Breast epithelium (tissue), 4 donors: ENCODE results near the gene ENO4. TPM values are rescaled to one million over a fixed set of nuclear protein-coding genes. Genes with fewer than 3 reads are reported as not detected.

ENCODE experiments used
- DNase-seq, 2 donors: peaks; one replicate each; pipeline ENCODE4 v3.0.0-alpha.2; 2019; ENCODE audit warnings: low spot score in 2 of 2
- H3K27ac ChIP-seq, 2 donors: fragments of 200-600 bp; sonication (generic) in 1 of 2; one replicate each; pipeline ENCODE4 v1.5.1; 2016 to 2019; ENCODE audit warnings: mild to moderate bottlenecking in 1 of 2
- H3K27me3 ChIP-seq, 2 donors: fragments of 200-600 bp; sonication (generic) in 1 of 2; one replicate each; pipeline versions ENCODE4 v1.5.1 to v1.6.0; 2017 to 2019; ENCODE audit warnings: control low read depth in 1 of 2, mild to moderate bottlenecking in 1 of 2
- H3K36me3 ChIP-seq: fragments of 200-600 bp; one replicate; pipeline ENCODE4 v1.5.1; 2019
- H3K4me1 ChIP-seq, 2 donors: fragments of 200-600 bp; sonication (generic); one replicate each; pipeline ENCODE4 v1.5.1; 2016 to 2019; ENCODE audit warnings: control low read depth in 1 of 2
- H3K4me3 ChIP-seq, 3 donors: fragments of 200-600 bp; sonication (generic); 1 replicate in 2 of 3; 2 replicates in 1 of 3; pipeline ENCODE4 v1.5.1; 2016 to 2019; ENCODE audit warnings: mild to moderate bottlenecking in 3 of 3, moderate library complexity in 2 of 3
- H3K9me3 ChIP-seq, 2 donors: fragments of 200-600 bp; sonication (generic) in 1 of 2; one replicate each; pipeline ENCODE4 v1.5.1; 2016 to 2019; ENCODE audit warnings: control low read depth in 1 of 2
- POLR2A ChIP-seq: fragments of 450-650 bp; IDR thresholded peaks from one replicate; pipeline ENCODE4 v1.6.1; 2016; ENCODE audit warnings: antibody characterized with exemption, mild to moderate bottlenecking, moderate library complexity
- POLR2AphosphoS5 ChIP-seq, 3 donors: sonication (generic); formaldehyde crosslinking; IDR thresholded peaks; one replicate each; pipeline ENCODE4 v1.6.1; 2017; ENCODE audit warnings: antibody characterized with exemption in 3 of 3
- intact Hi-C: fragments of 100-400 bp; cut with DNase I; formaldehyde crosslinking; loops from one replicate; pipeline ENCODE4 v1.15.1; 2023; ENCODE audit warnings: low total_unique reads
- total RNA-seq, 3 donors: library from RNA; depleted of rRNA; stranded (reverse); fragments of >200 nt; gene quantifications; one replicate each; pipeline ENCODE4 v1.1.0, GENCODE V29; 2016
- TF ChIP-seq, protein P1 (sequence below), 3 donors: fragments of 450-650 bp; IDR thresholded peaks; one replicate each; pipeline ENCODE4 v1.5.1; 2016 to 2017; ENCODE audit warnings: antibody characterized with exemption in 3 of 3, mild to moderate bottlenecking in 3 of 3, moderate library complexity in 3 of 3

The ENO4 gene
- total RNA-seq, 3 donors from 2014 or later = 0.16 to 1.9 (median 0.66) TPM

GRCh38 chr10:116831086-116831485 is 18.2 kb upstream of the ENO4 start:
- intact Hi-C loops = no loop called here
- TF ChIP-seq POLR2AphosphoS5 (IDR thresholded peaks at IDR 0.05) = no peak
- TF ChIP-seq POLR2A = no peak
- TF ChIP-seq, protein P1, sequence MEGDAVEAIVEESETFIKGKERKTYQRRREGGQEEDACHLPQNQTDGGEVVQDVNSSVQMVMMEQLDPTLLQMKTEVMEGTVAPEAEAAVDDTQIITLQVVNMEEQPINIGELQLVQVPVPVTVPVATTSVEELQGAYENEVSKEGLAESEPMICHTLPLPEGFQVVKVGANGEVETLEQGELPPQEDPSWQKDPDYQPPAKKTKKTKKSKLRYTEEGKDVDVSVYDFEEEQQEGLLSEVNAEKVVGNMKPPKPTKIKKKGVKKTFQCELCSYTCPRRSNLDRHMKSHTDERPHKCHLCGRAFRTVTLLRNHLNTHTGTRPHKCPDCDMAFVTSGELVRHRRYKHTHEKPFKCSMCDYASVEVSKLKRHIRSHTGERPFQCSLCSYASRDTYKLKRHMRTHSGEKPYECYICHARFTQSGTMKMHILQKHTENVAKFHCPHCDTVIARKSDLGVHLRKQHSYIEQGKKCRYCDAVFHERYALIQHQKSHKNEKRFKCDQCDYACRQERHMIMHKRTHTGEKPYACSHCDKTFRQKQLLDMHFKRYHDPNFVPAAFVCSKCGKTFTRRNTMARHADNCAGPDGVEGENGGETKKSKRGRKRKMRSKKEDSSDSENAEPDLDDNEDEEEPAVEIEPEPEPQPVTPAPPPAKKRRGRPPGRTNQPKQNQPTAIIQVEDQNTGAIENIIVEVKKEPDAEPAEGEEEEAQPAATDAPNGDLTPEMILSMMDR (IDR thresholded peaks at IDR 0.05) = no peak
- H3K4me3 ChIP-seq = no peak overlapping the region
- H3K27me3 ChIP-seq = no peaks in the 10 kb centered on the region
- DNase-seq = no peak
- no peaks in the 10 kb centered on the region for H3K9me3 ChIP-seq
- no peaks in the 10 kb centered on the region for H3K36me3 ChIP-seq
- H3K4me1 ChIP-seq = no peaks in the 10 kb centered on the region
- no peak overlapping the region for H3K27ac ChIP-seq

- no peaks in the 10 kb centered on the region for H3K4me1 ChIP-seq
- no peak overlapping the region for H3K4me3 ChIP-seq
- TF ChIP-seq, protein P1 (IDR thresholded peaks at IDR 0.05) = no peak
- TF ChIP-seq POLR2A (no peak), POLR2AphosphoS5 (IDR thresholded peaks at IDR 0.05) (no peak)
- no peaks in the 10 kb centered on the region for H3K27me3 ChIP-seq
- H3K27ac ChIP-seq = no peak overlapping the region
- H3K36me3 ChIP-seq = no peaks in the 10 kb centered on the region
- intact Hi-C loops = no loop called here
- H3K9me3 ChIP-seq = no peaks in the 10 kb centered on the region
- no peak for DNase-seq
Observed at GRCh38 chr10:116831790-116832189, 17.5 kb upstream of the ENO4 start.

GRCh38 chr10:116833986-116834985 is 15.0 kb upstream of the ENO4 start:
- no peak for DNase-seq
- intact Hi-C loops = no loop called here

DNA sequence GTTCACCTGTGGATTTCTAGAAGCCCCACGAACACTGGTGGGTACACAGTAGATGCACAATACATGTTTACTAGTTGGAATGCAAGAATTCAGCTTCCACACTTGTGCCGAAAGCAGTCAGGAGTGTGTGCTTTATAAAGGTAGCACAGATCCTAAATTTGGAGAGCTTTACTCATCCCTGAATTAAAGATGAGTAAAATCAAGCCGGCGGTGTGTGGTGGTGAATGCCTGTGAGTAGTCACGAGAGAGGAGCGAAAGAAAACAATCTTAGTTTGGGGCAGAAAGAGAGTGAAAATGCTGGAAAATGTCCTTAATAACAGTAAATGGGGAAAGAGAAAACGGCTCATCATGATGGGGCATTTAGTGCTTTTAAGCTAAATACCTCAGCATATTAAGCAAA is 13.6 kb upstream of the ENO4 start:
- TF ChIP-seq POLR2AphosphoS5 (IDR thresholded peaks at IDR 0.05) (no peak), POLR2A (no peak)
- TF ChIP-seq, protein P1 (IDR thresholded peaks at IDR 0.05) = no peak
- H3K27me3 ChIP-seq = no peaks in the 10 kb centered on the region
- H3K4me1 ChIP-seq = no peaks in the 10 kb centered on the region
- no peak for DNase-seq
- H3K4me3 ChIP-seq = no peak overlapping the region
- no peaks in the 10 kb centered on the region for H3K9me3 ChIP-seq
- H3K36me3 ChIP-seq = peaks cover 4% of the 10 kb centered on the region
- H3K27ac ChIP-seq = no peak overlapping the region
- intact Hi-C loops = no loop called here

More at GRCh38 chr10:116833986-116834985, 15.0 kb upstream of the ENO4 start:
- no peak overlapping the region for H3K4me3 ChIP-seq
- TF ChIP-seq, protein P1 (IDR thresholded peaks at IDR 0.05) = no peak
- no peak for TF ChIP-seq POLR2AphosphoS5 (IDR thresholded peaks at IDR 0.05)
- TF ChIP-seq POLR2A = no peak
- H3K36me3 ChIP-seq = no peaks in the 10 kb centered on the region
- H3K4me1 ChIP-seq = no peaks in the 10 kb centered on the region
- H3K27me3 ChIP-seq = no peaks in the 10 kb centered on the region
- H3K9me3 ChIP-seq = no peaks in the 10 kb centered on the region
- H3K27ac ChIP-seq = no peak overlapping the region

GRCh38 chr10:116836083-116836482 is 13.2 kb upstream of the ENO4 start:
- intact Hi-C loops = no loop called here
- no peaks in the 10 kb centered on the region for H3K9me3 ChIP-seq
- H3K27me3 ChIP-seq = no peaks in the 10 kb centered on the region
- no peak overlapping the region for H3K27ac ChIP-seq
- H3K4me1 ChIP-seq = no peaks in the 10 kb centered on the region
- TF ChIP-seq POLR2A (no peak), POLR2AphosphoS5 (IDR thresholded peaks at IDR 0.05) (no peak)
- TF ChIP-seq, protein P1 (IDR thresholded peaks at IDR 0.05) = no peak
- no peak overlapping the region for H3K4me3 ChIP-seq
- no peak for DNase-seq
- H3K36me3 ChIP-seq = peaks cover 4% of the 10 kb centered on the region
